NAMALWA (cell line): ENCODE measurements around the gene SYPL2.
"Not testable (repeated sequence)": the region's sequence is repeated elsewhere in the genome, so short reads cannot be mapped to it uniquely, and the experiment has no call there.

Experiments
- DNase-seq: peaks from one replicate; pipeline ENCODE4 v3.0.0-alpha.2; 2015; ENCODE audit warnings: low spot score

The SYPL2 gene

DNA sequence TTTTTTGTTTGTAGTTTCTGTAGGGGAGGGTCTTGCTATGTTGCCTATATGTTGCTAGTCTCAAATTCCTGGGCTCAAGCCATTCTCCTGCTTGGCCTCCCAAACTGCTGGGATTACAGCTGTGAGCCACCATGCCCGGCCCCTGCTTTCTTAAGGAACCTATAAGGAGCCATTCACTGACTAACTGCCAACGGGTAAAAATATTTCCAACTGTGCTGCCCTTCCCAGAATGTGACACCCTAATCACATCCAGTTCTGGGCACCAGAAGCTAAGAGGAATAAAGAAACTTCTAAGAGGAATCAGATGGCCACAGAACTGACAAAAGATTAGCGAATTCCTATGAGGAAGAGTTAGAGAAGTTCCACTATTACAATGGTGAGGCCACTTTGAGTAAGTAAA is 6.4 kb downstream of the SYPL2 start:
- no peak for DNase-seq

- not testable (repeated sequence) for DNase-seq
These were observed 7.1 kb downstream of the SYPL2 start for GRCh38 chr1:109473284-109474057.

DNA sequence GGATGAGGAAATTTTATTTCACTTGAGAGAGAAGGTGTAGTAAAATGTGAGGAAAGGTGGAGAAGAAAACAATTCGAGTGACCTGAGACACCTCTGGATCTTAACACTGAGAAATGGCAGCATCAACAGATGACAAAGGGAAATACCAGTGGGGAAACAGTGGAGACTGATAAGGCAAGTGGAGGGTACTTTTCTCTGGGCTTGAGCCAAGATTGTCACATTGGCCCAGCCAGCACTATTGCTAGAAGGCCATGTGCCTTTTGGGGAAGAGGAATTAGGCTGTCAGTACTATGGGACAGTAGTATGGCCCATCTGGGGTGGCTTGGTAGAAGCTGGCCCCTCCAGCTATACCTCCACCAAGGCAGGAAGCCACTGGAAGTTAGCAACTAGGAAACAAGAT is 8.4 kb downstream of the SYPL2 start:
- no peak for DNase-seq

DNA sequence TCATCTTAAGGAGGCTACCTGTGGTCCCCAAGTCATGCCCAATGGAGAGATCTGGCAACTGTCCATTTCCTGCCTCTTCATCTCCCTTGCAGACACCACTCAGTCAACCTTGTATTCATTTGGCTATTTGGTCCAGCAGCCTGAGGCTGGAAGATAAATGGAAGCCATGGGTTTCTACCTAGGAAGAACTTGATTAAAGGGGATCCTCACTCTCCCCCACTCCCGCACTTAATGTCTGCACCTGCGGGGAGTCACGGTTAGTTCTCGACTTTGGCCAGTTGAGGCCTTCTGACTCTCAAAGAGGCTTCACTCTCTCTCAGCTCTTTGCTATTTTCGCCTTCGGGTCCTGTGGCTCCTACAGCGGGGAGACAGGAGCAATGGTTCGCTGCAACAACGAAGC is 8.9 kb downstream of the SYPL2 start:
- DNase-seq: no peak

GRCh38 chr1:109476825-109477224 is 10.5 kb downstream of the SYPL2 start:
- DNase-seq: no peak

GRCh38 chr1:109477821-109478220 is 11.5 kb downstream of the SYPL2 start:
- no peak for DNase-seq

GRCh38 chr1:109478806-109479205 is 12.5 kb downstream of the SYPL2 start:
- no peak for DNase-seq

DNA sequence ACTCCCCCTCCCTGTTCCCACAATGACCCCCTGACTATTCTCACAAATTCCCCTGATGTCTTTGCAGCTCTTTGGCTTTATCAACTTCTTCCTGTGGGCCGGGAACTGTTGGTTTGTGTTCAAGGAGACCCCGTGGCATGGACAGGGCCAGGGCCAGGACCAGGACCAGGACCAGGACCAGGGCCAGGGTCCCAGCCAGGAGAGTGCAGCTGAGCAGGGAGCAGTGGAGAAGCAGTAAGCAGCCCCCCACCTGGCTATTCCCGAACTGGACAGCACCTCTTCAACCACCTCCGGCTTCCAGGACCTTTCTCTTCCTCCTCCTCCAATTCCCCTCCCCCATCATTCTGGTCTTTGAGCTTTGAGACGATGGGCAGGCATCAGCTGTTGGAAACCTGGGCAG is 13.0 kb downstream of the SYPL2 start:
- no peak for DNase-seq

DNA sequence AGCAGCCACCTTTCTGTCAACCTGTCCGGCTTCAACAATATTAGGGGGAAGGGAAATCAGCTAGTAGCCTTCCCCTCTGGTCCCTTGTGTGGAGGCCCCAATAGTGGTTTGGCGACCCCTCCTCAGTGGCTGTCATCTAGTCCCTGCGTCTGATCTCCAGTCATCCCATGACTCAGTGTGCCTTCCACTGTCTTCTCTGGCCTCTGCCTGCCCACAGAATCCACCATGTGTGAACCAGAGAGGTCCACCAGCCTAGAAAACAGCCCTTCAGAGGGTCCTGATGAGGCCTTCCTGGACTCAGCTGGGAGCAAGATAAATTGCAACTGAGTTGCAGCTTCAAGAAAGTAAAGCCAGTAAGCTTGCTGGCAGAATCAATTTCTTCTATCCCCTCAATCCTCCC is 13.6 kb downstream of the SYPL2 start:
- DNase-seq: no peak

GRCh38 chr1:109481646-109482045 is 15.3 kb downstream of the SYPL2 start:
- no peak for DNase-seq

DNA sequence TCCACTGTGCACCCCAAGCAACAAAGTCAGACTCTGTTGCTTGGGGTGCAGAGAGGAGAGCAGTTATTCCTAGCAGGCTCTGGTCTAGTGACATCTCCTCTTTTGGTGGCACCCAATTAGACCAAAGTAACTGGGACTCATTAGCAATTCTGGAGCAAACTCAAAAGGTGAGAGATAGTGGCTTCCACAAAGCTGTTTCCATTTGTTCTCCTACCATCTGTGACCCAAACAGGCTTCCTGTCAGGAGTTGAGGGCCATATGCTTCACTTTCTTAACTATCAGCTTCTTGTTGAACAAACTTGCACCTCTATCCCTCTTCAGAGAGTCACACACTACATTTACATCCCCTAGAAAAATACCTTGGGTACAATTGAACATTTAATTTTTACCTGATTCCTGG is 15.9 kb downstream of the SYPL2 start:
- no peak for DNase-seq

- DNase-seq: peak; percentile 77
These were observed 16.7 kb downstream of the SYPL2 start for GRCh38 chr1:109482791-109483671.

DNA sequence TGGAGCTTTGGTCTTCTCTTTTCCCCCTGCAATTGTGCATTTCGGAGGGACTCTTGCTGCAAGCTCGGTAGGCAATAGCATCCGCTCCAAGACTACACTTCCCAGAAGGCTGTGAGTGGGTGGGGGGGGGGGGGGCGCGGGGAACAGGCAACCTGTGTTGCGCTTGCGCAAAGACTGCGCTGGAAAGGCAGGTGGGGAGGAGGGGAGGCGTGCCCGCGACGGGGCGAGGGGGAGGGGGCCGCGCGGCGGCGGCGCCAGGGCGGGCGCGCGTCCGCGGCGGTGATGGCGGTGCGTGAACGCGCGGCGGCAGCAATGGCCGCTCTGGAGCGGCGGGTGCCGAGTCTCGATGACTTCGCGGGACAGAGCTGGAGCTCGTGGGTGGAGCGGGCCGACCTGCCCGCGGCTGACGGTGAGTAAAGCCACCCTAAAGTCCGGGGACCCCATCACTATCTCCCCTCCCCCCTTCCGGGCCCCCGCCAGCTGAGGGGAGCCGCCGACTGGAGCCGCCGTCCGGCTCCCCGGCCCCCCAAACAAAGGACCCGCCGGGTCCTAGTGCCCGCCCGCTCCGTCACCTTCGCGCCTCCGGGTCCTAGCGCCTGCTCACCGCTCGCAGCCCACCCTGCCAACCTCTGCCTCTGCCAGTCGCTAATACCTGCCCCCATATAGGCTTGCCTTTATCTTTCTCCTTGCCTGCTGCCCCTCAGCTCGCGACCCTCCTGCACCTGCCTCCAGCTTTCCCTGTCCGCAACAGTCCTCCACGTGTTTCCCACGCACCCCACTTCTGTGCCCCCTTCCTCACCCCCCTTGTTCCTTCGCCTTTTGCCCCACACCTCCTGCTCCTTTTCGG is 17.5 kb downstream of the SYPL2 start, which contains the start of gene ATXN7L2:
TSS of gene ATXN7L2 (plus strand) at position 234 of the 847 bp plus-strand sequence. CDS start at position 283, 49 bp downstream.
- peak; percentile 91 for DNase-seq

DNA sequence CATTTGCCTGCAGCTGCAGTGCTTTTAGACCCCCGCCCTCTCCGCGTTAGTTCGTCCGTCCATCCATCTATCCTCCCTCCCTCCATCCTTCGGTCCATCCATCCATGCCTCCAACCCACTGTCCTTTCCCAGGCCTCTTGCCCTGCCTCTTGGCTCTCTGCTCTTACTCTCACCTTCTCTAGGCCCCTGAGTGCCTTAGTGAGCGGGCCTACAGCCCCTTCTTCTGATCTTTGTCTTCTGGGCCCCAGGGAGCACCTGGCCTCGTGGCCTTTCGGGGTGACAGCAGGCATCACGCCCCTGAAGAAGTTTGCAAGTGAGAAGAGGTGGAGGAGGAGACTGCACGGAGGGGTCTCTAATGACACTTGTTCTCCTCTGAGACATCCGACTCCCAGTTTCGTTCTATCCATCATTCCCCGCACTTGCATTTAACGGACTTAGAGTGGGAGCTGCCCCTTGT is 18.2 kb downstream of the SYPL2 start:
- DNase-seq: peak; percentile 39

DNA sequence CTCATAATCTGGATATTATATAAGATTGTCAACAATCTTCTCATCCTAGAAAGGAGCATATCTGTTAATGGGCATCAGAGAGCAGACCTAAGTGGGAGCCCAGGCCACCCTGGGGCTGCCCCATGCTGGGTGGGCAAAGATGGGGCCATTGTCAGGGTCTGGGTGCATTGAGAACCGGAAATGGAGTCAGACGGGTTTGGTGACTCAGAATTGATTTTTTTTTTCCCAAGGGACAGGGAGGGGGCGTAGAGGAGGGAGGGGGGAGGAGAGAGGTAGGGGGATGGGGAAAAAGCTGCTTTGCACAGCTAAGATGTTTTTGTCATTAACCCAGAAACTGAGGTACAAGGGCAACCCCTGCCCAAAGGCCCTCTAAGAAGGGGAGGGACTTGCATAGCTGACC is 18.7 kb downstream of the SYPL2 start:
- no peak for DNase-seq

DNA sequence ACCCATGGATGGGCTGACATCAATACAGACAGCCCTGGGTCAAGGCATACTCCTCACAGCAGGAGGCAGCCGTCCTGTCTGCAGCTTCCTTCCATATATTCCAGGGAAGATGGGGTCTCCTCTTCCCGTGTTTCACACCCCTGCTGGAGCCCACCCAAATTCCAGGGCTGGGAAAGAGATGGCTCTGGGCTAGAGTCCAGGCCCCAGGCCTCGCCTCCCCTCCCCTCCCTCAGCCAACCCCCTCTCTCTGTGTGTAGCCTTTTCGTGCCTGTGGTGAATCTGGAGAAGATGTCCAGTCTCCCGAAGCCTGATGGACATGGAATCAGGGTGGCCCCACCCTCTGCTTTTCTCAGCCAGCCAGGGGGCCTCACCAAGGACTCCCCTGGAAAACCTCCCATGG is 20.9 kb downstream of the SYPL2 start:
- no peak for DNase-seq

DNA sequence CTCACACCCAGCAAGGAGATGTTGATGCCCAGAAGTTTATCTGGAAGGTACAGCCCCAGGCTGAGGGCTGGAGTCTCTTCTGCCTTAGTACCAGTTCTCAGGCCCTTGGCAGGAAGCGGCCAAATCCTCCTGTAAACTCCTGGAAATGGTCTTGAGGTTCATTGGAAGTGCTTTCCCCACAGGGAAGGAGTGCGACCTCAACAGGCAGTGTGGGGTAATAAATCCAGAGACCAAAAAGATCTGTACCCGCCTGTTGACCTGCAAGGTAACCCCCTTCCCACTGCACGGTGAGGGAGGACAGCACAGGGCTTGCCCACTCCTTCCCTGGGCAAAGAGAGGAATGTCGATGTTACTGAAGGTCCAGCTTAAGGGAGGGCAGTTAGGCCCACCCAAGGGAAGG is 21.9 kb downstream of the SYPL2 start:
- DNase-seq: no peak

DNA sequence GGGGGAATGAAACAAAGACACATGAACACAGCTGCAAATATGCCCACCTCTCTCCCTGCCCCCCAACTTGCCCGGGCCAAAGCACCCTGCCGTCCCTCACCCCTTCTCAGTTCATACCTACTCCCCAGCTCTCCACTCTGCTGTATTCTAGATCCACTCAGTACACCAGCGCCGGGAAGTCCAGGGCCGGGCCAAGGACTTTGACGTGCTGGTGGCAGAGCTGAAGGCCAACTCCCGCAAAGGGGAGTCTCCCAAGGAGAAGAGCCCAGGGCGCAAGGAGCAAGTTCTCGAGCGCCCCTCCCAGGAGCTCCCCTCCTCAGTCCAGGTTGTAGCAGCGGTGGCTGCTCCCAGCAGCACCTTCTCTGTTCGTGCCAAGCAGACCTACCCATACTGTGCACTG is 22.4 kb downstream of the SYPL2 start:
- no peak for DNase-seq

DNA sequence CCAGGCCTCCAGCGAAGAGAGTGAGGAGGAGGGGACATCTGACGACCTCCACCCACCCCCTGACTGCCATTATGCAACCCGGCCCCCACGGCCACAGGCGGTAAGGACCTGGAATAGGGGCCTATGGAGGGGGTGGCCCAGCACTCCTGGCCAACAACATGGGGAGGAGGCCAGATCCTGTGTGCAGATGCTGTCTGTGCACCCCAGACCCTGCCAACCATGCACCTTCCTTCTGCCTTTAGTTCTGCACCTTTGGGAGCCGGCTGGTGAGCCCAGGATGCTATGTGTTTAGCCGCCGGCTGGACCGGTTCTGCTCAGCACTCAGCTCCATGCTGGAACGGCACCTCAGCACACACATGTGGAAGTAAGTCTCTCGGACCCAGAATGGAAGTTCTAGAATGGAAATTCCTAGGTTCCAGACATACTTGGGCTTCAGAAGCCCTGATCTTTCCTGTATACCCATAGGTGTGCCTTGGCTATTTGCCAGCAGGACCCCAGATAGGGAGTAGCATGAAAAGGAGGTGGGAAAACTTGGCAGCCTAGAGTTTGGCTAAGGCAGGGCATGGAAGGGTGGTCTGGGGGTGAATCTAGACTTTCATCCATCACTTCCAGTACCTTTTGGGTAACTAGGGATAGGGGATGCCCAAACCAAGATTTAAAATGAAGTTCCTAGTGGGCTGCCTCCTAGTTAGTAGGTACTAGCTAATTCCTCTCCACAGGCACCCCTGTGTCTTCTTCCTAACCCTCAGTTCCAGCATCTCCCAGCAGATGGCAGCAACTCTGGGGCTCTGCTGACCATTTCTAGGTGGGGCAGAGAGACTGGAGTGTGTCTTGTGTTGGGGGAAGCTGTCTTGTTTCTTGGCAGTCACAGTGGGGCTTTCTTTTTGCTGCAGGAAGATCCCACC is 23.9 kb downstream of the SYPL2 start:
- DNase-seq: peak; percentile 85

DNA sequence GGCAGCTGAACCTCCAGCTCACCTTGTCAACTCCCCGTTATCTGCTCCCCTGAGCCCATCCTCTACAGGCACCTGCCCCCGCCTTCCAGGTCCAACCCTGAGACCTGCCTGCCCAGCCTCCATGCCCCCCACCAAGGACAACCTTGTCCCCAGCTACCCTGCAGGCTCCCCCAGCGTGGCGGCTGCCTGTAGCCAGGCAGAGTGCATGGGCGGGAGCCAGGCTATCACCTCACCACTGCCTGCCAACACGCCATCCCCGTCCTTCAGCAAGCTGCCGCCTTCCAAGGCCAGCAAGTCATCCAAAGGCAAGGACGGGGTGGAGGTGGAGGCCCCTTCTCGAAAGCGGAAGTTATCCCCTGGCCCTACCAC is 24.6 kb downstream of the SYPL2 start:
- no peak for DNase-seq

- DNase-seq: no peak
These were observed 25.0 kb downstream of the SYPL2 start for GRCh38 chr1:109491372-109491771.
